ENCODE results near the gene PLXNB1. TPM values are rescaled to one million over a fixed set of nuclear protein-coding genes. Genes with fewer than 3 reads are reported as not detected.

The PLXNB1 gene
- total RNA-seq, 1 donor from 2014 or later = 11.5 TPM

- no peaks in the 10 kb centered on the region for H3K9me3 ChIP-seq (ENCODE audit: control insufficient read depth in 3 of 3, low read length in 3 of 3)
- H3K36me3 ChIP-seq (ENCODE audit: control insufficient read depth in 3 of 3, insufficient read depth in 3 of 3, low read length in 3 of 3) = peaks cover 15 to 18% (median 16%) of the 10 kb centered on the region in 3 donors
- peaks cover 21 to 41% (median 27%) of the 10 kb centered on the region in 3 donors for H3K4me1 ChIP-seq (ENCODE audit: control insufficient read depth in 3 of 3, insufficient read depth in 3 of 3, low read length in 3 of 3)
- H3K27me3 ChIP-seq (ENCODE audit: control insufficient read depth in 3 of 3, insufficient read depth in 3 of 3, low read length in 3 of 3) = peaks cover 0 to 15% (median 14%) of the 10 kb centered on the region in 3 donors
- no peak overlapping the region for H3K27ac ChIP-seq (ENCODE audit: low read depth, low read length)
- H3K9ac ChIP-seq (ENCODE audit: low read depth in 1 of 3, low read length in 3 of 3) = peak overlapping the region in 2 of 3 donors; percentile 65 to 74
- H3K4me3 ChIP-seq (ENCODE audit: low read length in 3 of 3) = peak overlapping the region; percentile 59 to 72 (median 65)
These were observed 448 bp downstream of the PLXNB1 start for GRCh38 chr3:48429317-48429959.

- peak overlapping the region in 1 of 3 donors; percentile 74 for H3K9ac ChIP-seq (ENCODE audit: low read depth in 1 of 3, low read length in 3 of 3)
- H3K27me3 ChIP-seq (ENCODE audit: control insufficient read depth in 3 of 3, insufficient read depth in 3 of 3, low read length in 3 of 3) = peaks cover 0 to 15% (median 14%) of the 10 kb centered on the region in 3 donors
- no peak overlapping the region for H3K27ac ChIP-seq (ENCODE audit: low read depth, low read length)
- peak overlapping the region; percentile 56 to 66 (median 65) for H3K4me3 ChIP-seq (ENCODE audit: low read length in 3 of 3)
- no peaks in the 10 kb centered on the region for H3K9me3 ChIP-seq (ENCODE audit: control insufficient read depth in 3 of 3, low read length in 3 of 3)
- H3K4me1 ChIP-seq (ENCODE audit: control insufficient read depth in 3 of 3, insufficient read depth in 3 of 3, low read length in 3 of 3) = peaks cover 21 to 37% (median 27%) of the 10 kb centered on the region in 3 donors
- peaks cover 13 to 18% (median 16%) of the 10 kb centered on the region in 3 donors for H3K36me3 ChIP-seq (ENCODE audit: control insufficient read depth in 3 of 3, insufficient read depth in 3 of 3, low read length in 3 of 3)
These were observed 1.1 kb downstream of the PLXNB1 start for GRCh38 chr3:48428572-48429316.

GRCh38 chr3:48428088-48428571 is 1.8 kb downstream of the PLXNB1 start:
- H3K27ac ChIP-seq (ENCODE audit: low read depth, low read length) = no peak overlapping the region
- peaks cover 24 to 37% (median 27%) of the 10 kb centered on the region in 3 donors for H3K4me1 ChIP-seq (ENCODE audit: control insufficient read depth in 3 of 3, insufficient read depth in 3 of 3, low read length in 3 of 3)
- H3K27me3 ChIP-seq (ENCODE audit: control insufficient read depth in 3 of 3, insufficient read depth in 3 of 3, low read length in 3 of 3) = peaks cover 0 to 16% (median 15%) of the 10 kb centered on the region in 3 donors
- H3K9ac ChIP-seq (ENCODE audit: low read depth in 1 of 3, low read length in 3 of 3) = peak overlapping the region in 2 of 3 donors; percentile 21 to 33
- H3K4me3 ChIP-seq (ENCODE audit: low read length in 3 of 3) = peak overlapping the region; percentile 1 to 65 (median 29)
- peaks cover 9 to 12% (median 10%) of the 10 kb centered on the region in 3 donors for H3K36me3 ChIP-seq (ENCODE audit: control insufficient read depth in 3 of 3, insufficient read depth in 3 of 3, low read length in 3 of 3)
- H3K9me3 ChIP-seq (ENCODE audit: control insufficient read depth in 3 of 3, low read length in 3 of 3) = no peaks in the 10 kb centered on the region

DNA sequence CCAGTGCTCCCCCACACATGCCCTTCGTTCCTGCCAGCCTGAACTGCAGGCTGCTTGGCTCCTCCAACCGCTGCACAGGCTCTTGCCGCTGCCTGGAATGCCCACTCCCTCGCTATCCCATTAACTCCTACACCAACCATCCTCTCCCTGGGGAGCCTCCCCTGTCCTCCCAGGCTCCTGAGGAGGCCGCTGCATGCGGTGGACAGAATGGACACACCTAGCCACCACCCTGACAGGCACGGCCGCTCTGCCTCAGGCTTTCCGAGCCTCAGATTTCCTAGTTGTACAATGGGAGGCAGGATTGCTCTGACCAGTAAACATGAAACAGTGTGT is 2.3 kb downstream of the PLXNB1 start:
- Histone ChIP-seq H3K9ac (ENCODE audit: low read depth in 1 of 3, low read length in 3 of 3) (peak overlapping the region in 2 of 3 donors; percentile 21 to 33), H3K4me3 (ENCODE audit: low read length in 3 of 3) (no peak overlapping the region)

DNA sequence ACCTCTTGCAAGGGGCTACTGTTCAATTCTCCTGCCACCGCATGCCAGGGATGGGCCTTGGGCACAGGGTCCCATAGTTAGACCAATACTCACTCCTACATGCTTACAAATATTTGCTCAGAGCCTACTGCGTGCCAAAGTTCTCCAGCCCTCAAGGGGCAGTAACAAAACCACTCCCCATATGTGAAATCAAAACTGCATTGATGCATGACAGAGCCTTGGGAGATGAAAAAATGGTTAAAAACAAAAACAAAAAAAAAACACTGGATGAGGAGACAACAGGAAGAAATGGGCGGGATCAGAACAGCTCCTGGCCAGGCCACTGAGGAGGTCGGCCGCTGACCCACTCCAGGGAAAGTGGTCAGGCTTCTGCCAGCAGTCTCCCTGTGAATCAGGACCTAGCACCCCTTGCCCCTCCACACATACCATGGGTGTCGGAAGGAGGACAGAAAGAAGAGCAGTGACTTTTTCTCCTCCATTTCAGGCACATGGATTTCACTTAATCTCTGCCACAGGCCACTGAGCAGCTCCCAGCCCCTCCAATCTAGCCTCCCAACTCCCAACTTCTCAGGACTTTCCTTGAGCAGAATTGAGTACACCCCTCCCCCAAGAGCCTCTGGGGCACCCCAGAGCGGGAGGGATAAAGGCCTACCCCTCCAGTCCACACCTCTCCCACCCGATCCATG is 2.8 kb downstream of the PLXNB1 start:
- Histone ChIP-seq H3K36me3 (ENCODE audit: control insufficient read depth in 3 of 3, insufficient read depth in 3 of 3, low read length in 3 of 3) (peaks cover 0 to 2% (median under 1%) of the 10 kb centered on the region in 3 donors), H3K4me3 (ENCODE audit: low read length in 3 of 3) (no peak overlapping the region), H3K9me3 (ENCODE audit: control insufficient read depth in 3 of 3, low read length in 3 of 3) (no peaks in the 10 kb centered on the region), H3K4me1 (ENCODE audit: control insufficient read depth in 3 of 3, insufficient read depth in 3 of 3, low read length in 3 of 3) (peaks cover 24 to 37% (median 27%) of the 10 kb centered on the region in 3 donors), H3K27me3 (ENCODE audit: control insufficient read depth in 3 of 3, insufficient read depth in 3 of 3, low read length in 3 of 3) (peaks cover 0 to 24% (median 20%) of the 10 kb centered on the region in 3 donors), H3K27ac (ENCODE audit: low read depth, low read length) (no peak overlapping the region), H3K9ac (ENCODE audit: low read depth in 1 of 3, low read length in 3 of 3) (peak overlapping the region in 1 of 3 donors; percentile 33)

More for the DNA sequence above, 2.3 kb downstream of the PLXNB1 start:
- Histone ChIP-seq H3K4me1 (ENCODE audit: control insufficient read depth in 3 of 3, insufficient read depth in 3 of 3, low read length in 3 of 3) (peaks cover 24 to 37% (median 27%) of the 10 kb centered on the region in 3 donors), H3K36me3 (ENCODE audit: control insufficient read depth in 3 of 3, insufficient read depth in 3 of 3, low read length in 3 of 3) (peaks cover 5 to 7% (median 5%) of the 10 kb centered on the region in 3 donors), H3K9me3 (ENCODE audit: control insufficient read depth in 3 of 3, low read length in 3 of 3) (no peaks in the 10 kb centered on the region), H3K27ac (ENCODE audit: low read depth, low read length) (no peak overlapping the region), H3K27me3 (ENCODE audit: control insufficient read depth in 3 of 3, insufficient read depth in 3 of 3, low read length in 3 of 3) (peaks cover 0 to 20% (median 19%) of the 10 kb centered on the region in 3 donors)

GRCh38 chr3:48426401-48426909 is 3.4 kb downstream of the PLXNB1 start:
- Histone ChIP-seq H3K9ac (ENCODE audit: low read depth in 1 of 3, low read length in 3 of 3) (peak overlapping the region in 1 of 3 donors; percentile 33), H3K27ac (ENCODE audit: low read depth, low read length) (no peak overlapping the region), H3K27me3 (ENCODE audit: control insufficient read depth in 3 of 3, insufficient read depth in 3 of 3, low read length in 3 of 3) (peaks cover 0 to 30% (median 20%) of the 10 kb centered on the region in 3 donors), H3K9me3 (ENCODE audit: control insufficient read depth in 3 of 3, low read length in 3 of 3) (no peaks in the 10 kb centered on the region), H3K4me3 (ENCODE audit: low read length in 3 of 3) (no peak overlapping the region), H3K4me1 (ENCODE audit: control insufficient read depth in 3 of 3, insufficient read depth in 3 of 3, low read length in 3 of 3) (peaks cover 24 to 37% (median 27%) of the 10 kb centered on the region in 3 donors), H3K36me3 (ENCODE audit: control insufficient read depth in 3 of 3, insufficient read depth in 3 of 3, low read length in 3 of 3) (no peaks in the 10 kb centered on the region)

DNA sequence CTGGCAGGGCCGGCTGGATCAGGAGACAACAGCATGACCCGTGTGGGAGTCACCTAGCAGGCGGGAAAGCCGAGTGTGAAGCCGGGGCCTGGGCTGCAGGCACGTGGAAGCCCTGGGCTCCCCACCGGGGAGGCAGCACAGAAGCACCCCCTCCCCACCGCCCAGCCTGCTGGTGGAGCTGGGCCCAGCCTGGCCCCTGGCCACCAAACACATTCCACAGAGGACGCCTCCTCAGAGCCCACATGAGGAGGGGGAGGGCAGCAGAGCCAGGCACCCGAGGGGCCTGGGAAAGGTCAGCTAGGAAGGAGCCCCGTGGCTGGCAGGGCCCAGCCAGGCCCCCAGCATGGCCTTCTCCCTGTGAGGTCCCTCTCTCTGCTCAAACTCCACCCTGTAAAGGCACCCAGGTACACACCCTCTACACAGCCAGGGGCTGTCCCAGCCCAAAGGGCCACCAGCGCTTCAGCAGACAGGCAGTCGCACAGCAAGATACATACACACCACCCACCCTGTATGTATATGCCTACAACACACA is 4.5 kb downstream of the PLXNB1 start:
- Histone ChIP-seq H3K4me1 (ENCODE audit: control insufficient read depth in 3 of 3, insufficient read depth in 3 of 3, low read length in 3 of 3) (peaks cover 24 to 37% (median 26%) of the 10 kb centered on the region in 3 donors), H3K9ac (ENCODE audit: low read depth in 1 of 3, low read length in 3 of 3) (no peak overlapping the region), H3K4me3 (ENCODE audit: low read length in 3 of 3) (no peak overlapping the region), H3K9me3 (ENCODE audit: control insufficient read depth in 3 of 3, low read length in 3 of 3) (no peaks in the 10 kb centered on the region), H3K36me3 (ENCODE audit: control insufficient read depth in 3 of 3, insufficient read depth in 3 of 3, low read length in 3 of 3) (no peaks in the 10 kb centered on the region), H3K27ac (ENCODE audit: low read depth, low read length) (no peak overlapping the region), H3K27me3 (ENCODE audit: control insufficient read depth in 3 of 3, insufficient read depth in 3 of 3, low read length in 3 of 3) (peaks cover 0 to 34% (median 20%) of the 10 kb centered on the region in 3 donors)

GRCh38 chr3:48423883-48424695 is 5.8 kb downstream of the PLXNB1 start:
- Histone ChIP-seq H3K27ac (ENCODE audit: low read depth, low read length) (no peak overlapping the region), H3K9me3 (ENCODE audit: control insufficient read depth in 3 of 3, low read length in 3 of 3) (no peaks in the 10 kb centered on the region)

More at GRCh38 chr3:48423883-48424695, 5.8 kb downstream of the PLXNB1 start:
- Histone ChIP-seq H3K9ac (ENCODE audit: low read depth in 1 of 3, low read length in 3 of 3) (peak overlapping the region in 1 of 3 donors; percentile 10), H3K27me3 (ENCODE audit: control insufficient read depth in 3 of 3, insufficient read depth in 3 of 3, low read length in 3 of 3) (peaks cover 0 to 34% (median 20%) of the 10 kb centered on the region in 3 donors), H3K36me3 (ENCODE audit: control insufficient read depth in 3 of 3, insufficient read depth in 3 of 3, low read length in 3 of 3) (no peaks in the 10 kb centered on the region), H3K4me1 (ENCODE audit: control insufficient read depth in 3 of 3, insufficient read depth in 3 of 3, low read length in 3 of 3) (peaks cover 18 to 30% (median 19%) of the 10 kb centered on the region in 3 donors), H3K4me3 (ENCODE audit: low read length in 3 of 3) (no peak overlapping the region)

Measured in skeletal muscle tissue (tissue), 4 donors.